Fibroblast of pulmonary artery (primary cell): ENCODE measurements around the gene HRH3.

ENCODE experiments used
- DNase-seq: peaks from one replicate; pipeline ENCODE4 v3.0.0-alpha.2; 2010; ENCODE audit warnings: low read depth
- H3K4me3 ChIP-seq: replicated peaks from 2 replicates; pipeline ENCODE4 v1.5.1; 2011; ENCODE audit warnings: low read depth, mild to moderate bottlenecking, control low read depth, low read length, moderate library complexity
- CTCF ChIP-seq: IDR thresholded peaks from 2 replicates; pipeline ENCODE4 v1.5.1; 2011; ENCODE audit warnings: mild to moderate bottlenecking, control low read depth, low read length, inconsistent platforms; ENCODE audit errors: missing control alignments

HRH3 gene

GRCh38 chr20:62176866-62177265, 43.2 kb downstream of the HRH3 start:
- H3K4me3 ChIP-seq: no peak overlapping the region
- no peak for TF ChIP-seq CTCF
- DNase-seq: no peak

- no peak for TF ChIP-seq CTCF
- no peak for DNase-seq
- no peak overlapping the region for H3K4me3 ChIP-seq
These were observed 44.4 kb downstream of the HRH3 start for GRCh38 chr20:62175711-62176110.

GRCh38 chr20:62174870-62175624, 45.0 kb downstream of the HRH3 start:
- TF ChIP-seq CTCF: no peak
- DNase-seq: no peak
- H3K4me3 ChIP-seq: no peak overlapping the region

GRCh38 chr20:62174021-62174804, 45.9 kb downstream of the HRH3 start:
- TF ChIP-seq CTCF: no peak
- no peak for DNase-seq
- H3K4me3 ChIP-seq: no peak overlapping the region

- H3K4me3 ChIP-seq: no peak overlapping the region
- DNase-seq: no peak
- TF ChIP-seq CTCF: no peak
These were observed 47.4 kb downstream of the HRH3 start for GRCh38 chr20:62172666-62173065.

GRCh38 chr20:62171245-62171644, 48.8 kb downstream of the HRH3 start:
- DNase-seq: no peak
- no peak for TF ChIP-seq CTCF
- no peak overlapping the region for H3K4me3 ChIP-seq
